H9 (cell line): ENCODE measurements around the gene WEE2. TPM values are rescaled to one million over a fixed set of nuclear protein-coding genes. Genes with fewer than 3 reads are reported as not detected.

ENCODE experiments used
- DNase-seq: peaks from one replicate; pipeline ENCODE4 v3.0.0-alpha.2; 2017
- H2AFZ ChIP-seq: one replicate; pipeline ENCODE4 v1.6.1; 2013; ENCODE audit warnings: mild to moderate bottlenecking, low read length, control low read depth, moderate library complexity
- H2AK5ac ChIP-seq: 2 replicates; pipeline ENCODE4 v1.6.1; 2013; ENCODE audit warnings: low read length, control low read depth, mixed read lengths; ENCODE audit not compliant: insufficient read length
- H2BK120ac ChIP-seq: one replicate; pipeline ENCODE4 v1.6.1; 2013; ENCODE audit warnings: low read depth, mild to moderate bottlenecking, low read length, control low read depth, inconsistent platforms; ENCODE audit not compliant: poor library complexity, severe bottlenecking
- H2BK12ac ChIP-seq: 2 replicates; pipeline ENCODE4 v1.6.1; 2013; ENCODE audit warnings: low read length, control low read depth, mixed read lengths, low read depth; ENCODE audit not compliant: insufficient read length
- H2BK15ac ChIP-seq: 2 replicates; pipeline ENCODE4 v1.6.1; 2013; ENCODE audit warnings: low read depth, low read length, control low read depth
- H2BK20ac ChIP-seq: one replicate; pipeline ENCODE4 v1.6.1; 2013; ENCODE audit warnings: low read depth, mild to moderate bottlenecking, low read length, control low read depth, inconsistent platforms; ENCODE audit not compliant: poor library complexity, severe bottlenecking
- H2BK5ac ChIP-seq: 2 replicates; pipeline ENCODE4 v1.6.1; 2013; ENCODE audit warnings: low read length, control low read depth, mixed read lengths; ENCODE audit not compliant: insufficient read length
- H3K14ac ChIP-seq: 2 replicates; pipeline ENCODE4 v1.6.1; 2013; ENCODE audit warnings: low read length, control low read depth; ENCODE audit not compliant: insufficient read depth
- H3K18ac ChIP-seq: 2 replicates; pipeline ENCODE4 v1.6.1; 2013; ENCODE audit warnings: low read depth, mild to moderate bottlenecking, mixed read lengths, low read length, control low read depth; ENCODE audit not compliant: insufficient read length
- H3K23ac ChIP-seq: 2 replicates; pipeline ENCODE4 v1.6.1; 2013; ENCODE audit warnings: low read length, control low read depth, mixed read lengths, low read depth; ENCODE audit not compliant: insufficient read length
- H3K23me2 ChIP-seq: 2 replicates; pipeline ENCODE4 v1.6.1; 2013; ENCODE audit warnings: low read depth, mild to moderate bottlenecking, mixed read lengths, low read length, control low read depth; ENCODE audit not compliant: insufficient read length, poor library complexity, severe bottlenecking
- H3K27ac ChIP-seq: 2 replicates; pipeline ENCODE4 v1.5.1; 2013; ENCODE audit warnings: low read length, control low read depth, mixed read lengths, low read depth; ENCODE audit not compliant: insufficient read length
- H3K27me3 ChIP-seq: 2 replicates; pipeline ENCODE4 v1.6.1; 2013; ENCODE audit warnings: low read length, control low read depth, inconsistent platforms; ENCODE audit not compliant: insufficient read depth
- H3K4ac ChIP-seq: 2 replicates; pipeline ENCODE4 v1.6.1; 2013; ENCODE audit warnings: low read depth, mild to moderate bottlenecking, control low read depth, inconsistent platforms, low read length, moderate library complexity
- H3K4me1 ChIP-seq: 2 replicates; pipeline ENCODE4 v1.6.1; 2013; ENCODE audit warnings: low read length, control low read depth, inconsistent platforms; ENCODE audit not compliant: insufficient read depth
- H3K4me2 ChIP-seq: 2 replicates; pipeline ENCODE4 v1.6.1; 2013; ENCODE audit warnings: low read length, control low read depth, mixed read lengths; ENCODE audit not compliant: insufficient read length, insufficient read depth
- H3K56ac ChIP-seq: 2 replicates; pipeline ENCODE4 v1.6.1; 2013; ENCODE audit warnings: low read depth, mild to moderate bottlenecking, mixed read lengths, low read length, control low read depth; ENCODE audit not compliant: insufficient read length
- H3K79me1 ChIP-seq: 2 replicates; pipeline ENCODE4 v1.6.1; 2013; ENCODE audit warnings: low read depth, mild to moderate bottlenecking, moderate library complexity, low read length, control low read depth, inconsistent platforms; ENCODE audit not compliant: insufficient read depth, poor library complexity, severe bottlenecking
- H3K79me2 ChIP-seq: 2 replicates; pipeline ENCODE4 v1.6.1; 2013; ENCODE audit warnings: low read length, control low read depth, inconsistent platforms; ENCODE audit not compliant: insufficient read depth
- H3K9ac ChIP-seq: 2 replicates; pipeline ENCODE4 v1.6.1; 2013; ENCODE audit warnings: low read length, control low read depth, mixed read lengths; ENCODE audit not compliant: insufficient read length; ENCODE audit errors: extremely low read depth
- H3K9me3 ChIP-seq: one replicate; pipeline ENCODE4 v1.6.1; 2013; ENCODE audit warnings: low read depth, low read length, inconsistent platforms; ENCODE audit not compliant: control insufficient read depth
- H3T11ph ChIP-seq: one replicate; pipeline ENCODE4 v1.6.1; 2013; ENCODE audit warnings: mild to moderate bottlenecking, low read length, control low read depth, inconsistent platforms
- H4K20me1 ChIP-seq: one replicate; pipeline ENCODE4 v1.6.1; 2013; ENCODE audit not compliant: control insufficient read depth, insufficient read length, insufficient read depth
- H4K5ac ChIP-seq: 2 replicates; pipeline ENCODE4 v1.6.1; 2013; ENCODE audit warnings: low read depth, mild to moderate bottlenecking, mixed read lengths, low read length, control low read depth; ENCODE audit not compliant: insufficient read length
- H4K8ac ChIP-seq: replicated peaks from 2 replicates; pipeline ENCODE4 v1.6.1; 2013; ENCODE audit warnings: low read length, control low read depth, mixed read lengths, low read depth; ENCODE audit not compliant: insufficient read length
- H4K91ac ChIP-seq: 2 replicates; pipeline ENCODE4 v1.6.1; 2013; ENCODE audit warnings: low read depth, mild to moderate bottlenecking, moderate library complexity, mixed read lengths, low read length, control low read depth; ENCODE audit not compliant: insufficient read length
- H3K27ac Mint-ChIP-seq, 3 experiments: 2 replicates in 2 of 3; 3 replicates in 1 of 3; pipeline ENCODE4 v1.8.0; 2020 to 2021; ENCODE audit warnings: mixed read lengths in 3 of 3, mild to moderate bottlenecking in 1 of 3, moderate library complexity in 1 of 3
- H3K27me3 Mint-ChIP-seq: 2 replicates; pipeline ENCODE4 v1.8.0; 2021; ENCODE audit warnings: low read depth, mild to moderate bottlenecking, moderate library complexity, mixed read lengths
- H3K36me3 Mint-ChIP-seq, 3 experiments: 2 replicates in 2 of 3; 3 replicates in 1 of 3; pipeline ENCODE4 v1.8.0; 2020 to 2021; ENCODE audit warnings: low read depth in 3 of 3, mixed read lengths in 3 of 3; ENCODE audit not compliant: insufficient read depth in 1 of 3
- H3K4me1 Mint-ChIP-seq, 2 experiments: 2 replicates each; pipeline ENCODE4 v1.8.0; 2020; ENCODE audit warnings: mixed read lengths in 2 of 2
- H3K4me3 Mint-ChIP-seq, 2 experiments: 2 replicates in 1 of 2; 3 replicates in 1 of 2; pipeline ENCODE4 v1.8.0; 2020 to 2021; ENCODE audit warnings: mild to moderate bottlenecking in 2 of 2, mixed read lengths in 2 of 2, moderate library complexity in 1 of 2
- H3K9me3 Mint-ChIP-seq, 2 experiments: 2 replicates in 1 of 2; 3 replicates in 1 of 2; pipeline ENCODE4 v1.8.0; 2020; ENCODE audit warnings: mild to moderate bottlenecking in 2 of 2, mixed read lengths in 2 of 2, moderate library complexity in 1 of 2
- WGBS: extraction: QIAGEN DNeasy Blood & Tissue Kit; methylation state at CpG from one replicate; pipeline ENCODE4 v1.1.7; 2013; ENCODE audit warnings: missing lambda C conversion rate, low lambda C conversion rate, mixed read lengths; ENCODE audit not compliant: insufficient read length; ENCODE audit errors: extremely low coverage; 5-methylcytosine and 5-hydroxymethylcytosine counted together
- long read RNA-seq: library from polyadenylated mRNA; unstranded; transcript quantifications from one replicate; pipeline ENCODE4 v2.0.0, GENCODE V29; 2020
- total RNA-seq: library from RNA; stranded (reverse); gene quantifications from 2 replicates; pipeline ENCODE4 v1.2.1, GENCODE V29; 2021
- TF ChIP-seq, protein P1 (sequence below): fragments of 200-600 bp; sonication (generic); conservative IDR thresholded peaks from 3 replicates; pipeline ENCODE4 v1.8.0; 2021; ENCODE audit warnings: antibody characterized with exemption, mild to moderate bottlenecking

The WEE2 gene
- total RNA-seq: not detected in 2 replicates
- long read RNA-seq, partial matches to known transcripts: 0 of 2 reads
- long read RNA-seq, other reads (novel, unspliced or antisense): 2 of 2 reads

DNA sequence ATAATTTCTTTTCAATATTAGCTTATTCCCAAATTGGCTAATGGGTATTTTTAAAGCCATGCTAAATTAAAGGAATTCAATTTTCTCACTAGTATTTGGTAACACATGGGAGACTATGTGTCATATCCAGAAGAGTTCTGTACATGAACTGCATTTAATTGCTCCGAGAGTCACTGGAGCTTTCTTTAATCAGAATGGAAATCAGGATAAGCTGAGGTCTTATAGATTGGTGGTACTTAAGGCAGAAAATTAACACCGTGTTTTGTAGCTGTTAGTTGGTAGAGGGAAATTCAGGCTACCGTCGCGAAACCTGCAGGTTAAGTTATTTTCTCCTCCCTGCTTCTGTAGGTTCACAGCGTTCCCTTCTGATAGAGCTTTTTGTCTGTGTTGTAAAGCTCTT lies at the start of gene WEE2:
WEE2 (plus strand) TSS at position 3 of the 400 bp plus-strand sequence. CDS start 406 bp downstream, outside the sequence.
- no peaks in the 10 kb centered on the region for H3K36me3 Mint-ChIP-seq
- no peak within 1 kb of the TSS for H3T11ph ChIP-seq
- no peaks in the 10 kb centered on the region for H3K79me2 ChIP-seq
- no peak within 1 kb of the TSS for H2BK20ac ChIP-seq
- H4K20me1 ChIP-seq: no peaks in the 10 kb centered on the region
- H4K8ac ChIP-seq: no peak within 1 kb of the TSS
- H3K9ac ChIP-seq: no peak within 1 kb of the TSS
- no peak within 1 kb of the TSS for H3K4me2 ChIP-seq
- H3K56ac ChIP-seq: no peak within 1 kb of the TSS
- no peak for DNase-seq
- H3K18ac ChIP-seq: no peak within 1 kb of the TSS
- no peak within 1 kb of the TSS for H2AK5ac ChIP-seq
- no peak within 1 kb of the TSS for H2BK15ac ChIP-seq
- H3K4me1 Mint-ChIP-seq: peaks cover 39 to 42% of the 10 kb centered on the region in 2 experiments
- H3K4me1 ChIP-seq: peaks cover 8% of the 10 kb centered on the region; the same call in 1 of the 2 replicates
- H3K27ac ChIP-seq: no peak within 1 kb of the TSS
- peaks cover 12% of the 10 kb centered on the region for H3K27me3 Mint-ChIP-seq
- no peak within 1 kb of the TSS for H4K5ac ChIP-seq
- no peak within 1 kb of the TSS for H3K4me3 Mint-ChIP-seq
- H3K9me3 ChIP-seq: no peaks in the 10 kb centered on the region
- H3K27me3 ChIP-seq: no peaks in the 10 kb centered on the region; the same call in 1 of the 2 replicates
- no peak within 1 kb of the TSS for H3K23ac ChIP-seq
- H2BK5ac ChIP-seq: no peak within 1 kb of the TSS
- no peaks in the 10 kb centered on the region for H3K79me1 ChIP-seq
- H3K23me2 ChIP-seq: no peaks in the 10 kb centered on the region
- no peaks in the 10 kb centered on the region for H3K9me3 Mint-ChIP-seq
- H4K91ac ChIP-seq: no peak within 1 kb of the TSS
- no CpG with 5 or more reads among the region's 6 CpGs for whole genome bisulfite sequencing
- H2BK120ac ChIP-seq: no peak within 1 kb of the TSS
- H3K14ac ChIP-seq: no peak within 1 kb of the TSS
- no peak within 1 kb of the TSS for H2BK12ac ChIP-seq
- TF ChIP-seq, protein P1, sequence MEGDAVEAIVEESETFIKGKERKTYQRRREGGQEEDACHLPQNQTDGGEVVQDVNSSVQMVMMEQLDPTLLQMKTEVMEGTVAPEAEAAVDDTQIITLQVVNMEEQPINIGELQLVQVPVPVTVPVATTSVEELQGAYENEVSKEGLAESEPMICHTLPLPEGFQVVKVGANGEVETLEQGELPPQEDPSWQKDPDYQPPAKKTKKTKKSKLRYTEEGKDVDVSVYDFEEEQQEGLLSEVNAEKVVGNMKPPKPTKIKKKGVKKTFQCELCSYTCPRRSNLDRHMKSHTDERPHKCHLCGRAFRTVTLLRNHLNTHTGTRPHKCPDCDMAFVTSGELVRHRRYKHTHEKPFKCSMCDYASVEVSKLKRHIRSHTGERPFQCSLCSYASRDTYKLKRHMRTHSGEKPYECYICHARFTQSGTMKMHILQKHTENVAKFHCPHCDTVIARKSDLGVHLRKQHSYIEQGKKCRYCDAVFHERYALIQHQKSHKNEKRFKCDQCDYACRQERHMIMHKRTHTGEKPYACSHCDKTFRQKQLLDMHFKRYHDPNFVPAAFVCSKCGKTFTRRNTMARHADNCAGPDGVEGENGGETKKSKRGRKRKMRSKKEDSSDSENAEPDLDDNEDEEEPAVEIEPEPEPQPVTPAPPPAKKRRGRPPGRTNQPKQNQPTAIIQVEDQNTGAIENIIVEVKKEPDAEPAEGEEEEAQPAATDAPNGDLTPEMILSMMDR: no peak
- H3K27ac Mint-ChIP-seq: no peak within 1 kb of the TSS
- H2AFZ ChIP-seq: no peak within 1 kb of the TSS
- H3K4ac ChIP-seq: no peak within 1 kb of the TSS
